HepG2 (cell line): ENCODE results near the gene HIPK4. TPM values are rescaled to one million over a fixed set of nuclear protein-coding genes. Genes with fewer than 3 reads are reported as not detected.

Experiments used
- CEBPB ChIP-seq: IDR thresholded peaks from 2 replicates; pipeline ENCODE4 v1.6.1; 2011; ENCODE audit warnings: low read depth, low read length, improper control_type of control experiment, borderline replicate concordance
- GATA4 ChIP-seq: sonication (generic); IDR thresholded peaks from 2 replicates; pipeline ENCODE4 v1.6.1; 2016; ENCODE audit warnings: antibody characterized with exemption, low read depth, borderline replicate concordance
- GATAD2A ChIP-seq: IDR thresholded peaks from 2 replicates; pipeline ENCODE4 v1.6.1; 2016
- HNRNPL ChIP-seq: fragments of 200-400 bp; formaldehyde crosslinking; IDR thresholded peaks from 2 replicates; pipeline ENCODE4 v1.6.1; 2017; ENCODE audit warnings: mild to moderate bottlenecking, low read depth, low read length
- IKZF5 ChIP-seq: IDR thresholded peaks from 2 replicates; pipeline ENCODE4 v1.6.1; 2018; ENCODE audit warnings: missing genetic modification reagents, mild to moderate bottlenecking, missing compliant biosample characterization
- MAF1 ChIP-seq: sonication (generic); formaldehyde crosslinking; IDR thresholded peaks from 2 replicates; pipeline ENCODE4 v1.5.0; 2020; ENCODE audit warnings: missing genetic modification reagents, borderline replicate concordance
- MAZ ChIP-seq, 2 experiments: sonication (generic) in 1 of 2; formaldehyde crosslinking in 1 of 2; IDR thresholded peaks; 2 replicates each; pipeline versions ENCODE4 v1.5.0 to v1.6.1; 2012 to 2020; ENCODE audit warnings: low read depth in 2 of 2, mild to moderate bottlenecking in 2 of 2, borderline replicate concordance in 1 of 2, improper control_type of control experiment in 1 of 2, low read length in 1 of 2, missing genetic modification reagents in 1 of 2, moderate library complexity in 1 of 2
- MED13 ChIP-seq: sonication (generic); formaldehyde crosslinking; IDR thresholded peaks from 2 replicates; pipeline ENCODE4 v1.5.0; 2020; ENCODE audit warnings: missing genetic modification reagents
- NFATC3 ChIP-seq: sonication (generic); formaldehyde crosslinking; IDR thresholded peaks from 2 replicates; pipeline ENCODE4 v1.5.1; 2020; ENCODE audit warnings: mild to moderate bottlenecking, missing genetic modification reagents
- NR2F2 ChIP-seq: IDR thresholded peaks from 2 replicates; pipeline ENCODE4 v1.6.1; 2012; ENCODE audit warnings: low read depth, inconsistent platforms, borderline replicate concordance
- SOX13 ChIP-seq, 3 experiments: fragments of 450-650 bp in 1 of 3; sonication (generic) in 1 of 3; formaldehyde crosslinking in 1 of 3; IDR thresholded peaks in 2 of 3; conservative IDR thresholded peaks in 1 of 3; 2 replicates each; pipeline versions ENCODE4 v1.5.0 to v1.6.1; 2016 to 2020; ENCODE audit warnings: antibody characterized with exemption in 1 of 3, mild to moderate bottlenecking in 1 of 3, missing compliant biosample characterization in 1 of 3, missing genetic modification reagents in 1 of 3, moderate library complexity in 1 of 3
- ZNF317 ChIP-seq: sonication (generic); formaldehyde crosslinking; IDR thresholded peaks from 2 replicates; pipeline ENCODE4 v1.5.0; 2020; ENCODE audit warnings: mild to moderate bottlenecking, missing genetic modification reagents
- ZNF331 ChIP-seq: sonication (generic); formaldehyde crosslinking; IDR thresholded peaks from 2 replicates; pipeline ENCODE4 v1.4.0; 2020; ENCODE audit warnings: missing genetic modification reagents
- ZNF567 ChIP-seq: sonication (generic); formaldehyde crosslinking; IDR thresholded peaks from 2 replicates; pipeline ENCODE4 v1.8.1; 2023; ENCODE audit warnings: mild to moderate bottlenecking, missing genetic modification reagents, borderline replicate concordance
- ZSCAN20 ChIP-seq: sonication (generic); formaldehyde crosslinking; IDR thresholded peaks from 2 replicates; pipeline ENCODE4 v1.4.0; 2020; ENCODE audit warnings: missing genetic modification reagents, mild to moderate bottlenecking, borderline replicate concordance
- polyA plus RNA-seq, 8 experiments: library from polyadenylated mRNA; depleted of rRNA in 3 of 8; stranded (reverse) in 7 of 8; unstranded in 1 of 8; fragments of >200 nt; fragmentation: Illumina TruSeq in 4 of 8; extraction: Trizol in 4 of 8; gene quantifications; 2 replicates each; pipeline versions ENCODE4 v1.2.1 to v1.2.3, GENCODE V29; 2011 to 2016; ENCODE audit warnings: low read depth in 4 of 8, missing spikeins in 1 of 8, mixed read lengths in 1 of 8; ENCODE audit not compliant: insufficient read depth in 1 of 8
- total RNA-seq, 5 experiments: library from RNA; depleted of rRNA; stranded (reverse); fragments of >200 nt; fragmentation: Illumina TruSeq; extraction: Trizol; gene quantifications; 2 replicates each; pipeline ENCODE4 v1.2.3, GENCODE V29; 2016; ENCODE audit warnings: low read depth in 1 of 5
- TF ChIP-seq, protein P1 (sequence below): sonication (generic); IDR thresholded peaks from 2 replicates; pipeline ENCODE4 v1.6.1; 2016; ENCODE audit warnings: low read depth, borderline replicate concordance
- TF ChIP-seq, protein P2 (sequence below): sonication (generic); formaldehyde crosslinking; IDR thresholded peaks from 2 replicates; pipeline ENCODE4 v1.5.0; 2020; ENCODE audit warnings: mild to moderate bottlenecking, missing genetic modification reagents, borderline replicate concordance

HIPK4 gene
- total and polyA plus RNA-seq, 2 of the 13 experiments (the other 11 are each of a cell fraction or from before 2014, with no cell fraction given), result 0.03 TPM; not detected in 1

- TF ChIP-seq NFATC3 (no peak), ZNF567 (CRISPR knock-in tag) (no peak; the same call in 1 of the 2 replicates), NR2F2 (no peak), HNRNPL (0 out of 2 replicates have a peak, but pooled peaks have one; percentile 17), GATA4 (no peak), MED13 (no peak), CEBPB (no peak), MAF1 (CRISPR knock-in tag) (no peak), IKZF5 (CRISPR knock-in tag) (peak; percentile 25; the same call in 1 of the 2 replicates), ZSCAN20 (CRISPR knock-in tag) (no peak), ZNF317 (CRISPR knock-in tag) (0 out of 2 replicates have a peak, but pooled peaks have one; percentile 37), GATAD2A (CRISPR knock-in tag) (peak; percentile 30; the same call in 1 of the 2 replicates), MAZ (IDR thresholded peaks at IDR 0.05; ENCODE audit: borderline replicate concordance, low read depth, low read length) (0 out of 2 replicates have a peak, but pooled peaks have one; percentile 65), MAZ (CRISPR knock-in tag; IDR thresholded peaks at IDR 0.05; ENCODE audit: low read depth) (peak; percentile 73), SOX13 (IDR thresholded peaks at IDR 0.05) (no peak), SOX13 (CRISPR knock-in tag; conservative IDR thresholded peaks at IDR 0.05 in 1 of 2, IDR thresholded peaks at IDR 0.05 in 1 of 2) (peak in 1 of 2 experiments; percentile 51; a peak in 1 of 4 replicates), ZNF331 (CRISPR knock-in tag) (peak; percentile 37; the same call in 1 of the 2 replicates)
- TF ChIP-seq, protein P1, sequence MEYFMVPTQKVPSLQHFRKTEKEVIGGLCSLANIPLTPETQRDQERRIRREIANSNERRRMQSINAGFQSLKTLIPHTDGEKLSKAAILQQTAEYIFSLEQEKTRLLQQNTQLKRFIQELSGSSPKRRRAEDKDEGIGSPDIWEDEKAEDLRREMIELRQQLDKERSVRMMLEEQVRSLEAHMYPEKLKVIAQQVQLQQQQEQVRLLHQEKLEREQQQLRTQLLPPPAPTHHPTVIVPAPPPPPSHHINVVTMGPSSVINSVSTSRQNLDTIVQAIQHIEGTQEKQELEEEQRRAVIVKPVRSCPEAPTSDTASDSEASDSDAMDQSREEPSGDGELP, result 0 out of 2 replicates have a peak, but pooled peaks have one; percentile 7
- TF ChIP-seq, protein P2, sequence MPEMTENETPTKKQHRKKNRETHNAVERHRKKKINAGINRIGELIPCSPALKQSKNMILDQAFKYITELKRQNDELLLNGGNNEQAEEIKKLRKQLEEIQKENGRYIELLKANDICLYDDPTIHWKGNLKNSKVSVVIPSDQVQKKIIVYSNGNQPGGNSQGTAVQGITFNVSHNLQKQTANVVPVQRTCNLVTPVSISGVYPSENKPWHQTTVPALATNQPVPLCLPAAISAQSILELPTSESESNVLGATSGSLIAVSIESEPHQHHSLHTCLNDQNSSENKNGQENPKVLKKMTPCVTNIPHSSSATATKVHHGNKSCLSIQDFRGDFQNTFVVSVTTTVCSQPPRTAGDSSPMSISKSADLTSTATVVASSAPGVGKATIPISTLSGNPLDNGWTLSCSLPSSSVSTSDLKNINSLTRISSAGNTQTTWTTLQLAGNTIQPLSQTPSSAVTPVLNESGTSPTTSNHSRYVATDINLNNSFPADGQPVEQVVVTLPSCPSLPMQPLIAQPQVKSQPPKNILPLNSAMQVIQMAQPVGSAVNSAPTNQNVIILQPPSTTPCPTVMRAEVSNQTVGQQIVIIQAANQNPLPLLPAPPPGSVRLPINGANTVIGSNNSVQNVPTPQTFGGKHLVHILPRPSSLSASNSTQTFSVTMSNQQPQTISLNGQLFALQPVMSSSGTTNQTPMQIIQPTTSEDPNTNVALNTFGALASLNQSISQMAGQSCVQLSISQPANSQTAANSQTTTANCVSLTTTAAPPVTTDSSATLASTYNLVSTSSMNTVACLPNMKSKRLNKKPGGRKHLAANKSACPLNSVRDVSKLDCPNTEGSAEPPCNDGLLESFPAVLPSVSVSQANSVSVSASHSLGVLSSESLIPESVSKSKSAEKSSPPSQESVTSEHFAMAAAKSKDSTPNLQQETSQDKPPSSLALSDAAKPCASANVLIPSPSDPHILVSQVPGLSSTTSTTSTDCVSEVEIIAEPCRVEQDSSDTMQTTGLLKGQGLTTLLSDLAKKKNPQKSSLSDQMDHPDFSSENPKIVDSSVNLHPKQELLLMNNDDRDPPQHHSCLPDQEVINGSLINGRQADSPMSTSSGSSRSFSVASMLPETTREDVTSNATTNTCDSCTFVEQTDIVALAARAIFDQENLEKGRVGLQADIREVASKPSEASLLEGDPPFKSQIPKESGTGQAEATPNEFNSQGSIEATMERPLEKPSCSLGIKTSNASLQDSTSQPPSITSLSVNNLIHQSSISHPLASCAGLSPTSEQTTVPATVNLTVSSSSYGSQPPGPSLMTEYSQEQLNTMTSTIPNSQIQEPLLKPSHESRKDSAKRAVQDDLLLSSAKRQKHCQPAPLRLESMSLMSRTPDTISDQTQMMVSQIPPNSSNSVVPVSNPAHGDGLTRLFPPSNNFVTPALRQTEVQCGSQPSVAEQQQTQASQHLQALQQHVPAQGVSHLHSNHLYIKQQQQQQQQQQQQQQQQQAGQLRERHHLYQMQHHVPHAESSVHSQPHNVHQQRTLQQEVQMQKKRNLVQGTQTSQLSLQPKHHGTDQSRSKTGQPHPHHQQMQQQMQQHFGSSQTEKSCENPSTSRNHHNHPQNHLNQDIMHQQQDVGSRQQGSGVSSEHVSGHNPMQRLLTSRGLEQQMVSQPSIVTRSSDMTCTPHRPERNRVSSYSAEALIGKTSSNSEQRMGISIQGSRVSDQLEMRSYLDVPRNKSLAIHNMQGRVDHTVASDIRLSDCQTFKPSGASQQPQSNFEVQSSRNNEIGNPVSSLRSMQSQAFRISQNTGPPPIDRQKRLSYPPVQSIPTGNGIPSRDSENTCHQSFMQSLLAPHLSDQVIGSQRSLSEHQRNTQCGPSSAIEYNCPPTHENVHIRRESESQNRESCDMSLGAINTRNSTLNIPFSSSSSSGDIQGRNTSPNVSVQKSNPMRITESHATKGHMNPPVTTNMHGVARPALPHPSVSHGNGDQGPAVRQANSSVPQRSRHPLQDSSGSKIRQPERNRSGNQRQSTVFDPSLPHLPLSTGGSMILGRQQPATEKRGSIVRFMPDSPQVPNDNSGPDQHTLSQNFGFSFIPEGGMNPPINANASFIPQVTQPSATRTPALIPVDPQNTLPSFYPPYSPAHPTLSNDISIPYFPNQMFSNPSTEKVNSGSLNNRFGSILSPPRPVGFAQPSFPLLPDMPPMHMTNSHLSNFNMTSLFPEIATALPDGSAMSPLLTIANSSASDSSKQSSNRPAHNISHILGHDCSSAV (CRISPR knock-in tag), result no peak
Measured at GRCh38 chr19:40433391-40434216, 43.6 kb upstream of the HIPK4 start (continued).
